ENCODE measurements around the gene XCL2.
"Not testable (repeated sequence)": the region's sequence is repeated elsewhere in the genome, so short reads cannot be mapped to it uniquely, and the experiment has no call there.

The XCL2 gene

DNA sequence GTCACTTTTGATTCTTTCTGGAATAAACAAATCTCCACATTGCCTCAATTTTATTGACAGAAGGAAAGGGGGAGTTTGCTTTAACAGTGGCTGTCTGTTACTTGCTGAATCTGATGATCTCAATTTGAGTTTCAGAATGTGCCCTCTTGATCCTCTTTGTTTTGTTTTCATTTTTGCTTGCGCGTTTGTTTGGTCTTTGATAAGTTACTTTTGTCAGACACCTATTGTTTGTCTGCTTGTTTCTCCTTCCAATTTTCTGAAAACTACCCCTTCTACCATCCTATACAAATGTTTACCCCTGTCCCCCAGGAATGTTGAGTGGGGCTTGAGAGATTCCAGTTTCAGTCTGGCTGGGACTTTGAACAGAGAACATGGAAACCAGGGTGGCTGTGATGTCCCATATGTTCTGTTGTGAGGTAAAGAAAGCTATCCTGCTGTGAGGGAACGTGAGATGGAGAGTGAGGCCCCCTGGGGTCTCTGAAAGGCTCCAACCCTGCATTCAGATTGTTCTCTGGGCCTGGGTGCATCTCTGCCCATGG is 11.8 kb upstream of the XCL2 start:
- DNase-seq = no peak

DNA sequence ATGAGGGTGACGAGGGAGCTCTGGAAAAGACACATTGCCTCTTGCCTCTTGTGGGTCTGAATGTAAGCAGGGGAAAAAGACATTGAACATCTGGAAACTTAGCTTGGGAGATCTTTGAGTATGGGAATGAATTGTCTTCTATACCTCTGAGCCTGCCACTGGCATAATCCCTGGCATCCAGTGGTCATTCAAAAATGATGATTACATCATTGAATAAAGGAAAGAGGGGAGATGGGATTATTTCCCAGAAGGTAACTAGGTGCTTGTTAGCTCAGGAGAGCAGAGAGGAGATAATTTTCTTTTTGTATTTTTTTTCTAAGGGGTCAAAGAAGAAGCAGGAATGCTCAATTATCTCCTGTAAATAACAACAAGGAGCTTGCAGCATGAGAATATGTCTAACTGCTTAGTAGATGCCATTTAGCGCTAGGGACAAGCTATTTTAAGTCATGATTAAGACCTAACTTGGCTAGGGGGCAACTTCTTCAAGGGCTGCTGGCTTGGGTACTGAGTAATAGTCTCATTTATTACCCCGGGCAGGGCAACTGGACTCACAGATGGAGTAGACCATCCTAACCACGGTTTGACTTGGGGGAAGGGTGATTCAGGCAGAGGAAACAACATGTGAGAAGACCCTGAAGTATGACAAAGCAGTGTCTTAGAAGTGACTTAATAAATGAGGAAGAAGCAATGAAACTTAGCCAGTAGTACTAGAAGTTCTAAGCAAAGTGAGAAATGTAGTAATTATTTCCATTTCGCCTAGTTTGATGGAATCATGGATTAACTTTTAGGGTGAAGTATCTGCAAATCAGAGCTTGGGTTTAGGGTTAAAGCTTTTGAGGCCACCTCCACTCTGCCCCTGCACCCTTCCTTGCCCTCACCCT is 11.0 kb upstream of the XCL2 start:
- no peak for DNase-seq

DNA sequence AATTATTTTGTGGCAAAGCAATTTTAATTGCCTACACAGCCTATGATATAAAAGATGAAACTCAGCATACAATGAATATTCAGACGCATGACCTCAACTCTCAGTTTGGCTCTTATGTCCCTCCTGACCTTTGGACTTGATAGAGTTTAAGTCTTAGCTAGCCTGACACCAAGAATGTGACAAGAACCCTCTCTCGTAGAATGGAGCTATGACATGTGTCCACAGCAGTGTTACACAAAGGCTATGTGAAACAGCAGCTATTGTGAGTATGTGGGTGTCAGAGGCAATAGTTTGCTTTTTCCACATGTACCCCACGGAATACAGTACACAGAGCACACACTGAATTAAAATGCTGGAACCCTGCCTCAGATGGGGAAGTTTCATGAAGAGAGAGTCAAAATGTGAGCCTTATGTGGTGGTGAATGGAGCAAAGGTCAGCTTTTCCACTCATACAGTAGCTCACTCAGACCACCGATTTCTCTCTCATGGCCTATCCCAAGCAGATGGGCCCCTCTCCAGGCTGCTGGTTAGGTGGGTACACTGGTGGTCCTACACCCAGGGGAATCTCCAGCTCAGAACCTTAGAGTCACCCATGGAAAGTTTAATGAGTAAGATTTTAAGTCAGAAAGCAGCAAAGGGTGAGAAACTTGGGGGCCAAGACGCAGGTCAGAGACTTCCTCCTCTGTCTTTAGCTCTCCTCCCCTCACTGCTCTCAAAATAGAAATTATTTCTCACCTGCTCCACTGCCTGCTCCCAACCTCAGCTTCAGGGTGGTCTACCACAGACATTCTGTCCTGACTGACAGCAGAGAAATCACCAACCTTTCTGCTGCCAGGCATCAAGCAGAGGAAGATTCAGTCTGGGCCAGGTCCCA is 10.1 kb upstream of the XCL2 start:
- no peak for DNase-seq

DNA sequence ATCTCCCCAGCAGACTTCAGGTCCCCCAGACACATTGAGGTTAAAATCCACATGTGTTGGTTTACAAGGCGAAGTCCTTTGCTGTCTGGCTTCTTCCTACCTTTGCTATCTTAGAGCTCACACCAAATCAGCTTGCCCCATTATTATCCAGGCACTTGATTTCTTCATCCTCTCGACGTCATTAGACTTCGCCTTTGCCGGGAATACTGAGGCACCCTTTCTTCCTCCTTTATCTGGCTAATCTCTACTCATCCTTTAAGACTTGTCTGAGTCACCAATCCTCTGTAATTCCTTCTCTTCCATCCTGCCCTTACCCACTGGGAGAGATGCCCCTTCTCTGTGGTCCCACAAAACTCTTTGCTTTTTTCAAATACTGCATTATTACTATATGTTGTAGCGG is 9.2 kb upstream of the XCL2 start:
- DNase-seq = no peak

DNA sequence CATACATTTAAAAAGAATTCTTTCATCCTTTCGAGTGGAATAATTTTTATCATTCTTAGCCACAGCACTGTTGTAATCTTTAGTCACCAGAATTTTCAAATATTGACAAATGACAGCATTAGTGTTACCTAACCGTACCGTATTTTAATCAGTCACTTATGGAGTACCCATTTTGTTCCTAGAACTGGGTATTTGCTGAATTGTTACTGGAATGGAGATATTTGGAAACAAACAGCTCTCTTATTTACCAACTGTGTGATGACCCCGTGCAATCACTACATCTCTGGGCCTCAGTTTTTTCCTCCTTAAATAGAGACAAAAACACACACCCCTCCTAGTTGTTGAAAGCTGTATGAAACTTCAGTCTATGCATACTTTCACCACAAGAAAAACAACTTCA is 7.9 kb upstream of the XCL2 start:
- no peak for DNase-seq

DNA sequence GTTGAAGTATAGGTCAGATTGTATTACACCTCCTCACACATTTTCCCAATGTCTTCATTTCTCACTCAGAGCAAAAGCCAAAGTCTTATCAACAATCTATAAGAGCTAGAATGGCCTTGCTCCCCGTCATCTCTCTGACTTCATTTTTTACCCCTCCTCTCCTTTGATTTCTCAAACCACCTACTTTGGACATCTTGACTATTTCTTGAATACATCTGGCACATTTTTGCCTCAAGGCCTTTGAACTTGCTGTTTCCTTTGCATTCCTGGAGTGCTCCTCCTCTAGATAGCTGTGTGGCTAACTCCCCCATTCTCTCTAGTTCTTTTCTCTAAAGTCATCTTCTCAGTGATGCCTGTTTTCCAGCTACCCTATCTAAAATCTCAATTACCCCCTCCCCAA is 7.2 kb upstream of the XCL2 start:
- DNase-seq = no peak

DNA sequence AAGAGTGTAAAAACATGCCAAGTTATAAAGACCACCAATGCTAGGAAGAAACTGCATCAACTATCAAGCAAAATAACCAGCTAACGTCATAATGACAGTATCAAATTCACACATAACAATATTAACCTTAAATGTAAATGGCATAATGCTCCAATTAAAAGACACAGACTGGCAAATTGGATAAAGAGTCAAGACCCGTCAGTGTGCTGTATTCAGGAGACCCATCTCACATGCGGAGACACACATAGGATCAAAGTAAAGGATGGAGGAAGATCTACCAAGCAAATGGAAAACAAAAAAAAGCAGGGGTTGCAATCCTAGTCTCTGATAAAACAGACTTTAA is 2.7 kb upstream of the XCL2 start:
- not testable (repeated sequence) for DNase-seq

DNA sequence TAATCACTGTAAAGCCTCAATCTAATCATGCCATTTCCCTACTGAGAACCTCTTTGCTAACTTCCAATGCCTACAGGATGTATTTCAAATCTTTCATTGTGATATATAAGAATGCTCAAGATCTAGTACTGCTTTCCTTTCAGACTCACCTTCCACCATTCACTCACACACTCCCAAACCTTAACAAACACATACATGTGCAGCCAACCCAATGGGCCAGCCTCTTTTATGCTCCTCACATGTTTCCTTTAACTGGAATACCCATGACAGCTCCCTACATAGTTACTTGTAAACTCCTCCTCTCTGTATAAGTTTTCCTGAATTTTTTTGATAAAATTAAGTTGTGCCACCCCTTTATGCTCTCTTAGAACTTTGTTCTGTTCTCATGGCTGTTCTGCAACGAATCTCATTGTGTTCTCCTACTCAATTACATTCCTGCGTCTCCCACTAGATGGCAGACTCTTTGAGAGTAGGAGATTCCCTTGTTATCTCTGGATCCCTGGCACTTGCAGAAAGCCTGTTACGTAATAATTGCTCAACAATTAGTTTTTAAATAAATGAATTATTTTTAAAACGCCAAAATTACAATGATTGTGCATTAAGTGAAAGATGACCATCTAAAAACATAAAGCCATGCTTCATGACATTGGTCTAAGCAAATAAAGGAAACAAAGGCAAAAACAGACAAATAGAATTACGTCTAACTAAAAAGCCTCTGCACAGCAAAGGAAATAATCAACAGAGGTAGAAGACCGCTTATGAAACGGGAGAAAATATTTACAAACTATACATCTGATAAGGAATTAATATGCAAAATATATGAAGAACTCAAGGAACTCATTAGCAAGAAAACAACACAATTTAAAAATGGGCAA is 2.1 kb upstream of the XCL2 start:
- not testable (repeated sequence) for DNase-seq

DNA sequence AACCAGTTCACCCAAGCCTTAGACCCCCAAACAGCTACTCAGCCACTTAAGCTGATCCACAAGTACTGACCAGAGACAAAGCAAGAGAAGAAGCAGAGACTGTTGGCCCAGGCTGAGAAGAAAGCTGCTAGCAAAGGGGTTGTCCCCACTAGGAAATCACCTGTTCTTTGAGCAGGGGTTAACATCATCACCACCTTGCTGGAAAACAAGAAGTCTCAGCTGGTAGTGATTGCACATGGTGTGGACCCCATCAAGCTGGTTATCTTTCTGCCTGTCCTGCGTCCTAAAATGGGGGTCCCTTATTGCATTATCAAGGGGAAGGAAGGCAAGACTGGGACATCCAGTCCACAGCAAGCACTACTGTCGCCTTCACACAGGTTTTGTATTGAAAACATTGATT is 819 bp downstream of the XCL2 start:
- DNase-seq = not testable (repeated sequence)

DNA sequence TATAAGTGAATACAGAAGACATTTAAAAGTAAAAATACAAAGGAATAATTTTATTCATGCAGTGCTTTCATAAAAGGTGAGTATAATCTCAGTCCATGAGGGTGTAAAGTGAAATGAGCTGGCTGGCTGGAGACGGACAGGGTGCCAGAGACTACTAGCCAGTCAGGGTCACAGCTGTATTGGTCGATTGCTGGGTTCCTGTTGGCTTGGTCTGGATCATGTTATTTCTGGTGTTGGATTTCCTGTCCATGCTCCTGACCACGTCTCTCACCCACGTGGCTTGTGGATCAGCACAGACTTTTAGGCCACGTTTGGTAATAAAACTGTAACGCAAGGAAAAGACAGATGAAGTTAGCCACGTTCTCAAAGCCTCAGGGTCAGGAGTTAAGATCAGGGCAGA is 3.0 kb downstream of the XCL2 start:
- not testable (repeated sequence) for DNase-seq

DNA sequence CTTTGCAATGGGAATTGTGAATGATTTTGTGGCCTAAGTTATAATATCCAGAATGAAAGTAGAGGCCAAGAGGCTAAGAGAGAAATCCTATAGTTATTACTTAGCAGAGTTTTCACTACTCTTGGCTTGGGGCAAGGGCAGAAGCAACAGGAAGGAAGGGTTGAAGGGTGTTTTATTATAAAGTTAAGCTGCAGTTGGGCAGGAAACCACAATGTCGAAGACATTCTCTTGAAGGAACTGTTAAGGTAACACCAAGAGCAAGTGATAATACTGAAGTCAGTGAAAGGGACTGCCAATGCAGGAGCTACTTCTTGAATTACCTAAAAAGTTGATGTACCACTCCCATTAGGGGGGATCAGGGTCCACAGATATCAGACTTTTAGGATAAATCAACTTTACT is 8.3 kb downstream of the XCL2 start:
- peak; percentile 60 for DNase-seq

DNA sequence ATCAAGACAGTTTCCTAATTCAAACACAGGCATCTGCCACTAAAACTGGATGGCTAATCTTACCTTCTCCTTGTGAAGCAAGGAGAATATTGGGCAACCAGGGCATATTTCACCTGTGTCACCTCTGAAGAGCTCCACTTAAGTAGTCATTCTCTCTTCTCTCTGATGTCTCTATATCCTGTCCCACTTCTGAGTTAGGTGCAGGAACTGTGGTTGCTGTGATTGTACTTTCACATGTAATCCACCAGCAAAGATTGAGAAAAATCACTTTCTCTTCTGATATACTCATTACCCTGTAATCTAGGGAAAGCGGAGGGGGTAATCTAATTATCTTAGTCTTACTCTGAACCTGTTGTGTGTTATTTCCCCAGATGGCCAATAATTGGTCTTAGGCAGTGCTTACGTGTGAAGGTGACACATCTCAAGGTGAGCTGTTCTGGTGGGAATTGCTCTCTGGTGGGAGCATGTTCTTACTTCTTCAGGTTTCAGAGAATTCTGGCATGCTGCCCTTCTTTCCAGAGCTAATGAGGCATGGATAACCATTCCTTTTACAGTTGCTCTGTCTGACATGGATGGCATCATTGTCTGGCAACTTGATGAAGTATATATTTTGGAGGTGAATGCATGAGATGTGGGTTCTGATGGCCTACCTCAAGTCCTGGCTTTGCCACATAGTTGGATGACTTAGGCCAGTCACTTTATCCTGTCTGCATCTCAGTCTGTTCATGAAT is 12.0 kb downstream of the XCL2 start:
- peak; percentile 41 for DNase-seq

DNA sequence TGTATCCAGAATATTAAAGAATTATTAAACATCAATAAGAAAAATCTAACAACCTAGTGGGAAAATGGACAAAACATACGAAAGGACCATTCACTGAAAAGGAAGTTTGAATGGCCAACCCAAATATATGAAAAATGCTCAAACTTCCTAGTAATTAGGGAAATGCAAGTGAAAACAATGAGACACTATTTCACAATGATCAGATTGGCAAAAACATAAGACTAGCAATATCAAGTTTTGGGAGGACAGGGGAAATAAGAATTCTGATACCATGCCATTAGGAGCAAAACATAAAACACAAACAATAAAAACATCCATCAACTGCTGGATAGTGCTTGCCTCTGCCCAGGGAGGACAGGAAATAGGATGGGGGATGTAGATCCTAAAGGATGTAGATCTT is 14.3 kb downstream of the XCL2 start:
- no peak for DNase-seq

DNA sequence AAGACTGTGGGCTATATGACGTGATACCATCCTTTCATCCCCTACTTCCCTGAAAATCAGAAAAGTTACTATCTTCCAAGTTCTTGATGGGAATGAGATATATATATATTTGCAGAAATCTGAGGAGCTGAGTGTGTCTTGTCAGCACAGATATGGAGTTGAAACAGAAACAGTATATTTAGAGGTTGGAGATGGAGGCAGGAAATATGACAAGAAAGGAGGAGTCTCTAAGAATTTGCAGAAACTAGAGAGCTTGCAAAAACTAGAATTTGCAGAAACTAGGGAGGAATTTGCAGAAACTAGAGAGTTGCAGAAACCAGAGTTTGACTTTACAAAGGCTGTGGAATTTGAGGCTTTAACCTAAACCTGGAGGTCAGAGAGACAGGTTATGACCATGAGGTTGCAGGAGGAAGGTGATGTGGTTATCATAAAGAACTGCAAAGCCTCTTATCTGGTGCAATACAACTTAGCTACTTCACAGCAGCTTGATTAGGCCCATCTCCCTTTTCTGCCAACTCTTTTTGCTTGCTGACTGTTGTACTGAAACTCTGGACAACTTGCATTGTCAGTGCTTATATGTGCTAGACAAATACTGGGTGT is 22.3 kb downstream of the XCL2 start:
- DNase-seq = no peak

DNA sequence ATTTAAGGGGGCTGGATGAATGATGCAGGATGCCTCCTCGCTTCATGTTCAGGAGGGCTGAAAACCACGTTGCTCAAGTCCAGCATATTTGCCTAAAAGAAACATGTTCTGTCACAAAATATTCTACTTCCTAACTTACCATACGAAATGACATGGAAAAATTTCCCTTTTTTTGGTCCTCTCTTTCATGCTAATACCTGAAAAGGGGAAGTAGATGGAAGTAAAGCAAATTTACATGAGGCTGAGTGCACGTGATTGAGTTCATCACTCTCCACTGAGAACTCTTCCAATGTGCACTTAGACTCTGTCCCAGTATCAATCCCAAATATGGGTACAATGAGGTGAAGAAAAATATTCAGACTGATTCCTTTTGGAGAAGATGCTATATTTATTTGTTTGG is 23.0 kb downstream of the XCL2 start:
- no peak for DNase-seq

DNA sequence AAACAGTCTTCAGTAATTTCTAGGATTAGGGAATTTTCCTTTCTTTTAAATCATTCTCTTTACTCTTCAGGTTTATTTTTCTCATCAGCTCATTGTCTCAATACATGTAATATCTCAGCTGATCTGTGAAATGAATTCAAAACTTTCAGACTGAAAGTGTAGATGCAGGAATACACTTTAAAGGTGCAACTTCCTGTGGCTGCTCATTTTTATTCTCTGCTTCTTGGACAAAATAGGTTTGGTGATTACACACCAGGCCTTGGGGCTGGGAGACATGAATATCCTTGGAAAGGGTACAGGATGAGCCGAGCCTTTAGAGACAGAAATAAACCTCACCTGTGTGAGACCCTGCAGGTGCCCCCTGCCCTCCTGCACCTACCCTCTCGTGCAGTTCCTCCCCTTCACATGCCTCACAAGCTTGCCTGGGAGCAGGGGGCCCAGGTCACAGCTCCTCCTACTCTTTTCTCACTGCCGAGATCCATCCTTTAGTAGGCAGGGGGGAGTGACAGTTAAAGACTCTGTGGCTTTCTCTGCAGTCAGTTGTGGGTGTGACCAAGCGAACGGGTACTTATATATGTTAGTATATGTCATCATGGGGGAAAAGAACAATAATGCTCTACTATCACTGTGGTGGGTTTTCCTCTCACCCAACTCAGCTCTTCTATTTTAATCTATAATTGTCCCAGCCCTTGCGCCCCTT is 23.6 kb downstream of the XCL2 start:
- peak; percentile 53 for DNase-seq

DNA sequence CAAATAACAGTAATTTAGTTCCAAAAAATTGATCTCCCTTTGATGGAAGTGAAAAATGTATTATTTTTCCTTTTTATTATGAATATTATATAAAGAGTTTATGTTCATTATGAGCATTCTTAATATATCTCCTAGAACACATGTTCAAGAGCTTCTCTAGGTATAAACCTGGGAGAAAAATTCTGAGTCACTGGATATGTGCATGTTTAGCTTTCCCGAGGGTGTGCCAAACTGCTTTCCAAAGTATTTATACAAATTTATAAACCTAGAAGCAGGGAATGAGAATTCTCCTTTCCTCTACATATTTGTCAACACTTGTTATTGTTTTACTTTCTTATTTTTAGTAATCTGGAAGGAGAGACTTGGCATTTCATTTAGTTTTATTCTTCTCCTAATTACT is 25.0 kb downstream of the XCL2 start:
- DNase-seq = no peak

DNA sequence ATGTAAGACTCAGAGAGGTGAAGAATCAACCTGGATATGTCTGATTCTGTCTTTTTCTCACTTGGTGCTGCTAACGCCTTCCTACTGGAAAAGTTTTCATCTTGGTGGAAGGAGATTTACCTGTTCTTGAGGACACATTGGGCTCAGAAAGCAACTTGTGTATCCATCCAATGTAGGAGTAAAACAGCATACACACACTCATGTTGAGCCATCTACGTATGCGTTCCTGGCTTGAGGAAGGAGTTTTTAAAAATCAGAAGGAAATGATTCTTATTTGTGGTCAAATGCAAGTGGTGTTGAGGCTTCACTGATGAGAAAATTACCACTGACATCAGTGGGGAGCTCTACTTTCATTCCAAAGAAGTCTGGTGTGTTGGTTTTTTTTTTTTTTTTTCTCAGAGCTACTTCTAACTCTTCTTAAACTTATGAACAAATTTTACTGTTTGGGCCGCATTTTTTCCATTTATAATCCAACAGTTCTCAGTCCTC is 25.6 kb downstream of the XCL2 start:
- no peak for DNase-seq

DNA sequence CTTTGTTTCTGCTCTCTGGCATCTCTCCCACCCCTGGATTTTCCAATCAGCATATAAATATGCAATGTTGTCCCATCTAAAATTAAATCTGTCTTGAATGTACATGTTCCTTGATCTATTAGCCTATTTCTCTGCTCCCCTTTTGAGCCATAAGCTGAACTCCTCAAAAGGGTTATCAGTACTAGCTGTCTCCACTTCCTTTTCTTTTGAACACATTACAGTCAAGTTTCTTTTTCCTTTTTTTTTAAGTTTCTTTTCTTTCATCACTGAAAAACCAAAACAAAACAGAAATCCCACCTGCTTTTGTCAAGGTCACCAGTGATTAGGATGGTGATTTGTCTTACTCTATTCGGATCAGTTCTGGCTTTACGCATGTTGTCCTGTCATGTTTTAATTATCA is 29.3 kb downstream of the XCL2 start:
- DNase-seq = no peak

DNA sequence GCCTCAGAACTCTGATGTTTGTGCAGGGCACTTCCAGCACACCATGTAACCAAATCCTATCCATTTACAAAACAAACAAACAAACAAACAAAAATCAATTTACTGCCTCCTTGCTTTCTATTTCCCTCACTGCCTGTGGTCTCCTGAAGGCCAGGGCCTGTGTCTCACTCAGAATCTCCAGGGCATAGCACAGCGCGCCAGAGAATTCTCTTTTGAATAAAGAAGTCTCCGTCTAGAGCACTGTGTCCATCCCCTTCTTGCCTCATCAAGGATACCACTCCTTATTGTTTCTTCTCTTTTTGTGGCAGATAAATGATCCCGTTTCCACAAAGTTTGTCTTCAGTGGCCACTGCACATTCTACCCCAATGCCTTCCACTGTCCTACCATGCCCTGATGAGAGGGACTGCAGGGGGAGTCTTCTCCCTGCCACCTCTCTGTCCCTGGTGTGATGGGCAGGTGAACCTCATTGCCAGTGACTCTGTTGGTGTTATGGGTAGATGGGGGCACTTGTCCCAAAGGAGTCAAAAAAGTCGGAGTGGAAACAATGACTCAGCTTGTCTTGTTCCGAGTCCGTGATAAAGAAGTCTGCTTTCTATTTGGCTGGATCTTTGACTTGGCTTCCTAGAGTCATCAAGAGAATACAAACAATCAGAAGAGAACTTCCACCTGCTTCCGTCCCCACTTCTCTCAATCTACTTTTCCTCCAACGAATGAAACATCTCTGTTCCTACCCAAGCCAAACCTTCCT is 30.0 kb downstream of the XCL2 start:
- peak; percentile 20 for DNase-seq
